ENCODE data around the gene TJAP1. TPM values are rescaled to one million over a fixed set of nuclear protein-coding genes. Genes with fewer than 3 reads are reported as not detected.

Gene TJAP1
- total and polyA plus RNA-seq, 2 donors (not counting 3 experiments of a cell fraction or from before 2014, with no cell fraction given) = 28.4 to 31.8 TPM

DNA sequence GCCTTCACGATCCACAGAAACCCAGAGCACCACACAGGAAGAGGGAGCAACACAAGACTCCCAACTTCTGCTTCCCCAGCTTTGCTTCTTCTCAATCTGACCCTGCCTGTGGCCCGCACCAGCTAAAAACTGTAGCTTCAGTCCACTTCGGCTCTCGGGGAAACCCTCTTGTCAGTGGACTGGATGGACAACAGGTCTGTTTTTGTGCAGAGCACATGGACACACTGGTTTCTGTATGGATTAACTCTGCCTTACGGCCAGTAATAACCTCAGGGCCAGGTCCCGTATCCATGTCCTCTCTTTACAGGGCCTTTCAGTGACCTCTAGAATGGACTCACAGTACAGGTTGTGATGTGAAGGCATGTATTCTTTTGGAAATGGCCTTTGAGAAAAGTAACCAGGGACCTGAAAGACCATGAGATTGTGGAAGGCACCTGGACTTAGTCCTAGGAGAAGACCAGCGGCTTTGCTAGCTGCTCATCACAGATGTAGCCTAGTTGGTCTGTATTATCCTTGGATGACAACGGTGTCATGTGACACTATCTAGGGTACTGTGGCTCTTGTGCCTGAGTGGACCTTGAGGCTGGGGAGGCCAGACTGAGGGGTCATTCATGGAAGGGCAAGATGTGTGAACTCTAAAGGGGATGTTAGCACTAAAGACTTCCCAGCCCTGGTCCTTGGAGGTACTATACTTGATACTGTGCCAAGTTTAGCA, 45.3 kb downstream of the TJAP1 start:
- dilution Hi-C loops (cut with MboI; ENCODE audit: extremely low pct_ligation_motif_present, low sequenced_read_pairs) = no loop called here
- peaks cover 8% of the 10 kb centered on the region for H3K4me1 ChIP-seq (ENCODE audit: control insufficient read depth, extremely low read depth, insufficient read depth, low read length)
- TSS peak; percentile 26 for BruUV-seq (replicated peaks)
- no peak overlapping the region for H3K27ac ChIP-seq (ENCODE audit: insufficient read depth, low read depth, low read length)
- H3K36me3 ChIP-seq (ENCODE audit: control insufficient read depth in 2 of 2, extremely low read depth in 1 of 2, insufficient read depth in 2 of 2, low read length in 2 of 2) = peaks cover 24 to 52% of the 10 kb centered on the region in 2 experiments
- no peak for TF ChIP-seq MYC (IDR thresholded peaks at IDR 0.05; ENCODE audit: low read depth, low read length)
- no peak for TF ChIP-seq GATA2 (IDR thresholded peaks at IDR 0.05; ENCODE audit: insufficient read depth, insufficient read length, low read depth, low read length)
- FAIRE-seq (no peak), DNase-seq (ENCODE audit: low read depth, low spot score) (no peak)
- no peaks in the 10 kb centered on the region for H3K9me3 ChIP-seq (replicated peaks; ENCODE audit: control insufficient read depth, insufficient read depth, low read length)
- no peak overlapping the region for H3K4me3 ChIP-seq (replicated peaks in 1 of 3; ENCODE audit: insufficient read depth in 1 of 3, low read depth in 1 of 3, low read length in 3 of 3)
- no peaks in the 10 kb centered on the region for H4K20me1 ChIP-seq (replicated peaks; ENCODE audit: control insufficient read depth, extremely low read depth, insufficient read depth, low read length)
- intact Hi-C loops (cut with micrococcal nuclease) = no loop called here
- ChIA-PET POLR2A (no interaction called here), CTCF (no interaction called here)
- no peak overlapping the region for H3K4me2 ChIP-seq (ENCODE audit: insufficient read depth, low read length)
- H3K9ac ChIP-seq (replicated peaks; ENCODE audit: extremely low read depth, insufficient read depth, low read length) = no peak overlapping the region
- H3K79me2 ChIP-seq (ENCODE audit: control insufficient read depth, insufficient read depth, low read length) = peaks cover 18% of the 10 kb centered on the region
- no peak overlapping the region for H2AFZ ChIP-seq (ENCODE audit: low read depth, low read length)
- H3K27me3 ChIP-seq (ENCODE audit: control insufficient read depth in 2 of 2, insufficient read depth in 2 of 2, low read length in 2 of 2) = no peaks in the 10 kb centered on the region
- H3K9me1 ChIP-seq (replicated peaks; ENCODE audit: control insufficient read depth, extremely low read depth, insufficient read depth, low read length) = no peaks in the 10 kb centered on the region

DNA sequence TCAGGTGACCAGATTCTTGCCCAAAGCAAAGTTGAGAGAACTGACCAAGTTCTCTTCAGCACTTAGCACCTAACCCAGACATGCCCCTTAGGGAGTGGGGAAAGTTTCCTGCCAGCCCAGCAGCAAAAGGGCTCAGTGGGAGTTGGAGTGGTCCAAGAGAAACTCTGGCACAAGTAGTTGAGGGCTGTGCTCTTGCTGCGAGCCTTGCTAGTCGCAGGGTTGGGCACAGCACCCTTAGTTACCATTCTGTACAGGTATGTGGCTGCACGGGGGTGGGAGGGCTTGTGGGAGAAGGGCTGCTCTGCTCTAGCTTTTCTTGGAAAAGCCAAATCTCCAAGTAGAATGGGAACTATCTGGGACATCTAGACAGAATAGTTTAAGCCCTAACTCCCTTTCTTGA, 45.9 kb downstream of the TJAP1 start:
- ChIA-PET CTCF (no interaction called here), POLR2A (no interaction called here)
- Histone ChIP-seq H4K20me1 (replicated peaks; ENCODE audit: control insufficient read depth, extremely low read depth, insufficient read depth, low read length) (no peaks in the 10 kb centered on the region), H3K9me1 (replicated peaks; ENCODE audit: control insufficient read depth, extremely low read depth, insufficient read depth, low read length) (no peaks in the 10 kb centered on the region), H3K4me2 (ENCODE audit: insufficient read depth, low read length) (no peak overlapping the region), H3K27ac (ENCODE audit: insufficient read depth, low read depth, low read length) (no peak overlapping the region), H3K79me2 (ENCODE audit: control insufficient read depth, insufficient read depth, low read length) (peaks cover 13% of the 10 kb centered on the region), H3K4me1 (ENCODE audit: control insufficient read depth, extremely low read depth, insufficient read depth, low read length) (peaks cover 2% of the 10 kb centered on the region), H2AFZ (ENCODE audit: low read depth, low read length) (no peak overlapping the region), H3K36me3 (ENCODE audit: control insufficient read depth in 2 of 2, extremely low read depth in 1 of 2, insufficient read depth in 2 of 2, low read length in 2 of 2) (peaks cover 27 to 56% of the 10 kb centered on the region in 2 experiments), H3K9me3 (replicated peaks; ENCODE audit: control insufficient read depth, insufficient read depth, low read length) (no peaks in the 10 kb centered on the region), H3K4me3 (replicated peaks in 1 of 3; ENCODE audit: insufficient read depth in 1 of 3, low read depth in 1 of 3, low read length in 3 of 3) (no peak overlapping the region), H3K9ac (replicated peaks; ENCODE audit: extremely low read depth, insufficient read depth, low read length) (no peak overlapping the region), H3K27me3 (ENCODE audit: control insufficient read depth in 2 of 2, insufficient read depth in 2 of 2, low read length in 2 of 2) (no peaks in the 10 kb centered on the region)
- BruUV-seq (replicated peaks) = no TSS peak
- intact Hi-C loops (cut with micrococcal nuclease) = no loop called here
- TF ChIP-seq JUN (IDR thresholded peaks at IDR 0.05; ENCODE audit: borderline replicate concordance, insufficient read depth, insufficient read length, low read depth) (no peak), MYC (IDR thresholded peaks at IDR 0.05; ENCODE audit: low read depth, low read length) (no peak), EZH2 (IDR thresholded peaks at IDR 0.05; ENCODE audit: borderline replicate concordance, low read depth, low read length, severe bottlenecking) (no peak), POLR2A (IDR thresholded peaks at IDR 0.05; ENCODE audit: low read depth, low read length) (no peak), GATA2 (IDR thresholded peaks at IDR 0.05; ENCODE audit: insufficient read depth, insufficient read length, low read depth, low read length) (no peak)
- TF ChIP-seq, protein P1, sequence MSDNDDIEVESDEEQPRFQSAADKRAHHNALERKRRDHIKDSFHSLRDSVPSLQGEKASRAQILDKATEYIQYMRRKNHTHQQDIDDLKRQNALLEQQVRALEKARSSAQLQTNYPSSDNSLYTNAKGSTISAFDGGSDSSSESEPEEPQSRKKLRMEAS (IDR thresholded peaks at IDR 0.05; ENCODE audit: insufficient read depth, insufficient read length) = no peak
- FAIRE-seq (no peak), DNase-seq (ENCODE audit: low read depth, low spot score) (no peak)
- dilution Hi-C loops (cut with MboI; ENCODE audit: extremely low pct_ligation_motif_present, low sequenced_read_pairs) = no loop called here
